ENCODE results near the gene RPS6KA1. TPM values are rescaled to one million over a fixed set of nuclear protein-coding genes. Genes with fewer than 3 reads are reported as not detected.
"Not testable (repeated sequence)": the region's sequence is repeated elsewhere in the genome, so short reads cannot be mapped to it uniquely, and the experiment has no call there.

Gene RPS6KA1
- polyA plus RNA-seq, 1 donor: 22.1 TPM

DNA sequence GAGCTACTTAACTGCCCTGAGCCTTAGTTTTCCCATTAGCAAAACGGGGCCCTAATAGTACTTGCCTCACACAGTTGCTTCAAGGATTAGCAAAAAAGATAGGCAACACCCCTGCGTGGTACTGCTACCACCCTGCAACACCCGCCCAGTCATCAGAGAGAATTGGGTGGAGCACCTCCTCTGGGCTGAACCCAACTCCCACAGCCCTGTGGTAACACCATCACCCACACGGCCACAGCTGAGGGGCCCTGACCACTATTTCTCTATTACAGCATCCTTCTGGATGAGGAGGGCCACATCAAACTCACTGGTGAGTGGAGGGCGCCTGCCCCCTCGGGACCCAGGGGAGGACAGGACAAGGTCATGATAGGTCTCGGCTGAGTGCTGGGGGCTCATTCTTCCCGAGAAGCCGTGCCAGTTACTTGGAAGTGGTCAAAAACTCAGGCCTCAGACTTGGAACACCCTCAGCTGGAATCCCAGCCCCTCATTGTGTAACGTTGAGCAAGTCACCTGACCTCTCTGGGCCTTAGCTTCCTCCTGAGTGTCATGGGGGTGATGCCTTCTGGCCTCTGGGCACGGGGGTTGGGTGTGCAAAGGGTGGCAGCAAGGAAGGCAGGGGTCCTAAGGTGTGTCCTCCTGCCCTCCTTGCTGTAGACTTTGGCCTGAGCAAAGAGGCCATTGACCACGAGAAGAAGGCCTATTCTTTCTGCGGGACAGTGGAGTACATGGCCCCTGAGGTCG is 24.6 kb downstream of the RPS6KA1 start:
- no peak for DNase-seq

DNA sequence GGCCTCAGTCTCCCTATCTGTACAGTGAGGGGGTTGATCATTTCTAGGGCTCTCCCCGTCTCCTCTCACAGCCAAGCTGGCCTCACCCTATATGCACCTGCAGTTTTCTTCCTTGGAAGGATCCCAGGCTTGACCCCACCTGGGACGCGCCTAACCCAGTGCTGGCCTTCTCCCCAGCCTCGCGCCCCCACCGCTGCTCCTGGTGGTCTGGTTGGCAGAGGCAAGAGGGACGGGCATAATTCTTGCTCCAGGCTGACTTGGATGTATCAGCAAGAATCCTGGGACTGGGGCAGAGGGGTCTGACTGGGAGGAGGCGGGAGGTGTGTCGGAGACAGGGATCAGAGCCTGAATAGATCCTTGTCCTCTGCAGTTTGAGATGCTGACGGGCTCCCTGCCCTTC is 25.2 kb downstream of the RPS6KA1 start:
- DNase-seq: no peak

GRCh38 chr1:26555550-26555981 is 26.0 kb downstream of the RPS6KA1 start:
- DNase-seq: no peak

GRCh38 chr1:26556111-26556510 is 26.6 kb downstream of the RPS6KA1 start:
- DNase-seq: no peak

DNA sequence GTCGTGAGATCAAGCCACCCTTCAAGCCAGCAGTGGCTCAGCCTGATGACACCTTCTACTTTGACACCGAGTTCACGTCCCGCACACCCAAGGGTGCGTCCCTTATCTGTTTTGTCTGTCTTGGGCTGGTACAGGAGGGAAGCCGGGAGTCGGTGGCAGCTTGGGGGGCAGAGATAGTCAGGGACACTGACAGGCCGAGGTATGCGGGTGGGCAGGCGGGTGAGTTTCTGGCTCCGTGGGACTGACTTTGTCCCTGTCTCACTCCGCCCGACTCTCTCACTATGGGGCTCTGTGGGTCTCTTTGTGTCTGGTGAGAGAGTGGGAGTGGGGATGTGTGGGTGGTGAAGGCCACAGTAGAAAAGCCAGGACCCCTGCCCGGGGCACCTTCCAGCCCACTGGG is 27.4 kb downstream of the RPS6KA1 start:
- DNase-seq: no peak

DNA sequence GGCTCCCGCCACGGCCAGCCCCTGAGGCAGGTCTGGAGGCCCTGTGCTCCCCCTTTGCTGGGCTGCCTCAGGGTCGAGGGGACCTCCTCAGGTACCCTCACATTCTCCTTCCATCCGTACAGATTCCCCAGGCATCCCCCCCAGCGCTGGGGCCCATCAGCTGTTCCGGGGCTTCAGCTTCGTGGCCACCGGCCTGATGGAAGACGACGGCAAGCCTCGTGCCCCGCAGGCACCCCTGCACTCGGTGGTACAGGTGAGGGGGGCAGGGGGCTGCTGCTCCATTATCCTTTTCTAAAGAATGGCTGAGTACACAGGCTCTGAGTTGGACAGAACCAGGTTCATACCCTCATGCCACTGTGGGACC is 29.1 kb downstream of the RPS6KA1 start:
- no peak for DNase-seq

DNA sequence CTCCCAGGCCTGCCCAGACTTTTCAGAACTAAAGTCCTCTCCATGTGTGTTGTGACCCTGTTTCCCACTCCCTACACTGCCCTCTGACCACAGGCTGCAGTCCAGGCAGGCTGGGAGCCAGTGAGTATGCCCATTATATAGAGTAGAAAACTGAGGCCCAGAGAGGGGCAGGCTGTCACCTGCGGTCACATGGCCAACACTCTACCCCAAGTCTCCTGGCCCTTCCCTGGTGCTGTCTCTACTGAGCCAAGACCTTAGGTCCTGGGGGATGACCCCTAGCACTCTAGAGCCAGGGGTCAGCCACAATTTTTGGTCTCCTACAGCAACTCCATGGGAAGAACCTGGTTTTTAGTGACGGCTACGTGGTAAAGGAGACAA is 30.8 kb downstream of the RPS6KA1 start:
- DNase-seq: no peak

DNA sequence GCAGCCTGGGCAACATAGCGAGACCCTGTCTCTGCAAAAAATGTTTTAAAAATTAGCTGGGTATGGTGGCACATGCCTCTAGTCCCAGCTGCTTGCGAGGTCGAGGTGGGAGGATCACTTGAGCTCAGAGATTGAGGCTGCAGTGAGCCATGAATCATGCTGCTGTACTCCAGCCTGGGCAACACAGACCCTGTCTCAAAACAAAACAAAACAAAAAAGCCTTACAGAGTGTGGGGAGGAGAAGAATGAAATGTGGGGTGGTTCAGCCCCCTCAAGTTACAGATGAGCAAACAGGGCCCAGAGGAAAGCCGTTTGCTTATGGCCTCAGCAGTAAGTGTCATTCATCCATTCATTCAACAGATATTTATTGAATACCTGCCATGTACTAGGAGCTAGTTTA is 40.7 kb downstream of the RPS6KA1 start:
- no peak for DNase-seq

DNA sequence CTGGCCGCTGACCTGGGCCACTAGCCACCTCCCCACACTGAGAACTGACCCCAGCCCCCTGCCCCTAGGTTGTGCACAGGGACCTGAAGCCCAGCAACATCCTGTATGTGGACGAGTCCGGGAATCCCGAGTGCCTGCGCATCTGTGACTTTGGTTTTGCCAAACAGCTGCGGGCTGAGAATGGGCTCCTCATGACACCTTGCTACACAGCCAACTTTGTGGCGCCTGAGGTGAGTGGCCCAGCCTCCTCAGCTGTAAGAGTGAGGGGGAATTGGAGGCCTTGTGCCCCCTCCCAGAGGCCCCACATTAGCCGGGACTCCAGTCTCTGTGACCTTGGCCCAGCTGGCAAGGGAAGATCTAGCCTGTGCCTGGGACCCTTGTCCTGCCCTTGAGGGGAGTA is 41.8 kb downstream of the RPS6KA1 start:
- no peak for DNase-seq

DNA sequence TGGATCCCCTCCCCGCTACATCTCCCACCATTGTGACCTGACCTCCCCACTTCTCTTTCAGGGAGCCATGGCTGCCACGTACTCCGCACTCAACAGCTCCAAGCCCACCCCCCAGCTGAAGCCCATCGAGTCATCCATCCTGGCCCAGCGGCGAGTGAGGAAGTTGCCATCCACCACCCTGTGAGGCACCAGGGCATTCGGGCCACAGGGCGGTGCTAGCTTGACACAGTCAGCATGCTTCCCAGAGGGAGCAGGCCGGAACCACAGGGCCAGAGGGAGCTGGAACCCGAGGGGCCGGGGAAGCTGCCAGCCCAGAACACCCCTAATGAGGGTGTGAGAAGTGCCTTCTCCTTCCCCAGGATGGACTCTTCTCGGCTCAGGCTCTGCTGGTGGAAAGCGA is 44.5 kb downstream of the RPS6KA1 start:
- no peak for DNase-seq

DNA sequence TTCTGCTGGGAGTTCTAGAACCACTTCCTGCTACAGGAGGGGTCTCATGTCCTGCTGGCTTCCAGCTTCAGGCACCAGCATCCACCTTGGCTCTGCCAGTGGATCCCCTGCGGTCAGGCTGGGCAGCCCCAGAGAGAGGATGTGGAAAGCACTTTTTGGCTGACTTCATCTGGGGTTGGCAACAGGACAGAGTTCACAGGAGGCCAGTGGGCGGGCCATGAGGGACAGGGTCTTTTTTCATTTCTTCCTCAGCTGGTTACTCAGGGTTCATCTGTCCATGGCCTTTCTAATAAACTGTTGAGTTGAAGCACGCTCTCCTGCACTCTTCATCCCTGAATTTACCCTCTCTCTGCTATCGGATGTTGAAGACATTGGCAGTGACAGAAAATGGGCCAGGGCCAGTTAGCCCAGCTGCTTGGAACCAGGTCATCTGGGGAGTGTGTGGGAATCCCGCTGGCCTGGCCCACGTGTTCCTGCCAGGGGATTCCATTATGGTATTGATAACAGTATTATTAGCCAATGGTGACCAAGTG is 45.2 kb downstream of the RPS6KA1 start:
- DNase-seq: no peak

- DNase-seq: no peak
Measured at GRCh38 chr1:26575348-26575747, 45.8 kb downstream of the RPS6KA1 start.

- no peak for DNase-seq
Measured at GRCh38 chr1:26578167-26578566, 48.6 kb downstream of the RPS6KA1 start.

GRCh38 chr1:26579681-26580111 is 50.1 kb downstream of the RPS6KA1 start:
- DNase-seq: no peak

- DNase-seq: no peak
Measured at GRCh38 chr1:26580116-26580515, 50.6 kb downstream of the RPS6KA1 start.

DNA sequence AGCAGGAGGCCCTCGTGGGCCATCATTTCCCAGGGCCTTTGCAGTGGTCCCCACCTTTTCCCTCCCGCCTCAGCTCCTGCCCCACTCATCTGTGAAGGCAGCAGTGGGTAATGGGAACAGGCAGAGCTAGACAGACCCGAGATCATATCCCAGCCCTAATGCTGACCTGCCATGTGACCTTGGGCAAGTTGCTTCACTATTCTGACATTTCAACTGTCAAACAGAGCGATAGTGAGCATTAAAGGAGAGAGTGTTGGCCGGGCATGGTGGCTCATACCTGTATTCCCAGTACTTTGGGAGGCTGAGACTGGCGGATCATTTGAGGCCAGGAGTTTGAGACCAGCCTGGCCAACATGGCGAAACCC is 51.7 kb downstream of the RPS6KA1 start:
- DNase-seq: no peak

DNA sequence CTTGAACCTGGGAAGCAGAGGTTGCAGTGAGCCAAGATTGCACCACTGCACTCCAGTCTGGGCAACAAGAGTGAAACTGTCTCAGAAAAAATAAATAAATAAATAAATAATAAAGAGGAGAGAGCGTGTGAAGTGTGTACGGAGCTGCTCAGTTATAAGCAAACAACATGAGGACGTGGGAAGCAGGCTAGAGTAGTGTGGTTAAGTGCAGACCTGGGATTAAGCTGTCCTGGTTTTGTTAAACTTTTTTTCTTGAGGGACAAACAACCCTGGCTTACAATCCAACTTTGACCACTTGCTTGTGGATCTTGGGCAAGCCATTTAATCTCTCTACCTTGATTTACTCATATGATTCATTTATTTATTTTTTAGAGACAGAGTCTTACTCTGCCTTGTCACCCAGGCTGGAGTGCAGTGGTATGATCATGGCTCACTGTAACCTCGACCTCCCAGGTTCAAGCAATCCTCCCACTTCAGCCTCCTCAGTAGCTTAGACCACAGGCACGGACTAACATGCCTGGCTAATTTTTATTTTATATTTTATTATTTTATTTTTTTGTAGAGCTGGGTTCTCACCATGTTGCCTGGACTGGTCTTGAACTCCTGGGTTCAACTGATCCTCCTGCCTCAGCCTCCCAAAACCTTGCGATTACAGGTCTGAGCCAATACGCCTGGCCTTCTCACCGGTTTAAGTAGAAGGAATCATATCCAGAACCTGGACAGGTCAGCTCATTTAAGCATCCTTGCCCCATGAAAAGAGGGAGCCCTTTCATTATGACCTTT is 52.7 kb downstream of the RPS6KA1 start:
- no peak for DNase-seq

DNA sequence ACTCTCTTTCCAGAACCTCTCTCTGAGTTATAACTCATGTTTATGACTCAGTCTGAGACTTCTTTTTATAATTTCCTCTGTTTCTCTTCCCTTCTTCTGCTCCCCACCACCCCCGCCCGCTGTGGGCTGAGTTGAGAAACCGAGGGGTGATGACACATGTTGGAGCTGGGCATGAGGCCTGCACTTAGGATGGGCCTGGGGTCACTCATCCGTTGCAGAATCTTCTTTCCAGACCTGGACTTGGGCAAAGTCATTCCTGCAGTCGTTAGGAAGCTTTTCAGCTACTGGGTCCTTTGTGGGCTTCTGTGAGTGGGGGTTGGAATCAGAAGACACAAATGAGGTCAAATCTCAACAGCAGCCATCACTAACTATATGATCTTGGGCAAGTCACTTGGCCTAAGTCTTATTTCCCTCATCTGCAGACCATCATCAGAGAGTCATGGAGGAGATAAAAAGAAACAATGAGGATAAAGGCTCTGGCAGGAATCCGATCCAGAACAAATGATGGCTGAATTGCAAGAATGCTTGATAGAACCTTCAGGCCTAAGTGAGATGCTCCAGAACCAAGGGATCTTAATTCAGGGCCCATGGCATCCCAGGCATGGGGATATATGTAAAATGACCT is 53.4 kb downstream of the RPS6KA1 start:
- no peak for DNase-seq

DNA sequence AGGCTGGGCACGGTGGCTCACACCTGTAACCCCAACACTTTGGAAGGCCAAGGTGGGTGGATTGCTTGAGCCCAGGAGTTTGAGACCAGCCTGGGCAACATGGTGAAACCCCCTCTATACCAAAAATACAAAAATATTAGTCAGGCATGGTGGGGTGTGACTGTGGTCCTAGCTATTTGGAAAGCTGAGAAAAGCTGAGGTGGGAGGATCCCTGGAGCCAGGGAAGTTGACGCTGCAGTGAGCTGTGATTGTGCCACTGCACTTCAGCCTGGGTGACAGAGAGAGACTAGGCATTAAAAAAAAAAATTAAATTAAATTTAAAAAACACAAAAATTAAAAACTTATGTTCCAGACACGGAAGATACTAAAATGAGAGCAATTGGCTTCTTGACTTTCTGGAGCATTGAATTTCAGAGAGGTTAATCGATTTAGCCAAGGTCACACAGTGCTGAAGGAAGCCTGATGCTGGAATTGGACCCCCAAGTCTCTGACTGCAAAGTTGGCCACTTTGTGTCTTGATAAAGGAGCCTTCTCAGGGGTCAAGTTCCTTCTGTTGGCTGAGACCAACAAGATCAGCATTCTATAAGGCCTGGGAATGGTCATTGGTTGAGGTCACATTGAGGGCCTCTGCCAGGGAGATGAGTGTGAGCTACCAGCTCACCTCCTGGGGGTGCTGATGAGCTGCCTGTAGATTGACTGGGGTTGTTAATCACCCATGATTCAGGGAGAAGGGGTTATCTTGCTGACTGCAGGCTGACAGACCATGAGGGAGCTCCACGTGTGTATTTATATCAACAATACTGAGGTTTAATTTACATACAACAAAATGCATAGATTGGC is 54.3 kb downstream of the RPS6KA1 start:
- DNase-seq: no peak

GRCh38 chr1:26584588-26584987 is 55.0 kb downstream of the RPS6KA1 start:
- not testable (repeated sequence) for DNase-seq

DNA sequence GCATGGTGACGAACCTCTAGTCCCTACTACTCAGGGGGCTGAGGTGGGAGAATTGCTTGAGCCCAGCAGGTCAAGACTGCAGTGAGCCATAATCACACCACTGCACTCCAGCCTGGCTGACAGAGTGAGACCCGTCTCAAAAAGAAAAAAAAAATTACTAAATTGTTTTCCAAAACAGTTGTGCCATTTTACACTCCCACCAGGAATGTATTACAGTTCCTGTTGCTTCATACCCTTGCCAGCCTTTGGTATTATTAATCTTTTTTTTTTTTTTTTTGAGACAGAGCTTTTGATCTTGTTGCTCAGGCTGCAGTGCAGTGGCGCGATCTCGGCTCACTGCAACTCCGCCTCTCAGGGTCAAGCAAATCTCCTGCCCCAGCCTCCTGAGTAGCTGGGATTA is 55.9 kb downstream of the RPS6KA1 start:
- no peak for DNase-seq

DNA sequence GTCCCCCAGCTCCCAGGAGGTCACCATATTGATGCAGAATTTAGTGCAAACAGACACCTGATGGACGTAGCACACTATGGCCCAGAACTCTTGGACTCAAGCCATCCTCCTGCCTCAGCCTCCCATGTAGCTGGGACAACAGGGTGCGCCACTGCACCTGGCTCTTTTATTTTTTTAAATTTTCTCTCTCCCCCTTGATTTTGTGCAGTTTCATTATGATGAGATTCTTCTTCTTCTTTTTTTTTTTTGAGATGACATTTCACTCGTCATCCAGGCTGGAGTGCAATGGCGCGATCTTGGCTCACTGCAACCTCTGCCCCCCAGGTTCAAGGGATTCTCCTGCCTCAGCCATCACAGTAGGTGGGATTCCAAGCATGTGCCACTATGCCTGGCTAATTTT is 63.8 kb downstream of the RPS6KA1 start:
- no peak for DNase-seq
